GM13976 (cell line): ENCODE measurements around the gene EIF4G3.

ENCODE experiments used
- DNase-seq: peaks from one replicate; pipeline ENCODE4 v3.0.0; 2012; ENCODE audit warnings: low spot score
- in situ Hi-C: fragments of 300-500 bp; cut with MboI; formaldehyde crosslinking; loops from one replicate; pipeline ENCODE4 v1.12.0; 2022; ENCODE audit warnings: low sequenced_read_pairs, mixed read lengths, inconsistent platforms; ENCODE audit not compliant: unreplicated experiment
- TF ChIP-seq, protein P1 (sequence below): IDR thresholded peaks from 2 replicates; pipeline ENCODE4 v1.5.1; 2012; ENCODE audit warnings: borderline replicate concordance, mild to moderate bottlenecking; ENCODE audit not compliant: insufficient read depth; ENCODE audit errors: extremely low read depth, missing control alignments, control extremely low read depth

EIF4G3 gene

DNA sequence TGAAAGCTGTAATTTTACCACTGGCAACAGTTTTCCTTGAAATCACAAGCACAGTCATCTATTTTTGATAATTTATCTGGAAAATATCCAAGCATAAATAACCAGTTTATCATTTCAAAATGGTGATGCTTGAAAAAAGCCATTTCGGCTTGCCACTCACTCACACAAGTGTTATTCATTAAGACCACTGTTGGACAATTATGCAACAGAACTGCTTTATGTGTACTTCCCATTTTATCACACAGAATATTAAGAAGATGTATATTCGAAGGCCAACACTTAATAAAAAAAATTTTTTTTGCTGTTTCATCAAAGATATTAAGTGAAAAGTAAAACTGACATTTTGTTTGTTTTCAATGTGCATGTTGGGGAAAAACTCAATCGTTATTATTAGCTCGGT is 62.3 kb downstream of the EIF4G3 start:
- TF ChIP-seq, protein P1, sequence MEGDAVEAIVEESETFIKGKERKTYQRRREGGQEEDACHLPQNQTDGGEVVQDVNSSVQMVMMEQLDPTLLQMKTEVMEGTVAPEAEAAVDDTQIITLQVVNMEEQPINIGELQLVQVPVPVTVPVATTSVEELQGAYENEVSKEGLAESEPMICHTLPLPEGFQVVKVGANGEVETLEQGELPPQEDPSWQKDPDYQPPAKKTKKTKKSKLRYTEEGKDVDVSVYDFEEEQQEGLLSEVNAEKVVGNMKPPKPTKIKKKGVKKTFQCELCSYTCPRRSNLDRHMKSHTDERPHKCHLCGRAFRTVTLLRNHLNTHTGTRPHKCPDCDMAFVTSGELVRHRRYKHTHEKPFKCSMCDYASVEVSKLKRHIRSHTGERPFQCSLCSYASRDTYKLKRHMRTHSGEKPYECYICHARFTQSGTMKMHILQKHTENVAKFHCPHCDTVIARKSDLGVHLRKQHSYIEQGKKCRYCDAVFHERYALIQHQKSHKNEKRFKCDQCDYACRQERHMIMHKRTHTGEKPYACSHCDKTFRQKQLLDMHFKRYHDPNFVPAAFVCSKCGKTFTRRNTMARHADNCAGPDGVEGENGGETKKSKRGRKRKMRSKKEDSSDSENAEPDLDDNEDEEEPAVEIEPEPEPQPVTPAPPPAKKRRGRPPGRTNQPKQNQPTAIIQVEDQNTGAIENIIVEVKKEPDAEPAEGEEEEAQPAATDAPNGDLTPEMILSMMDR = no peak
- in situ Hi-C loops = no loop called here
- DNase-seq = no peak

DNA sequence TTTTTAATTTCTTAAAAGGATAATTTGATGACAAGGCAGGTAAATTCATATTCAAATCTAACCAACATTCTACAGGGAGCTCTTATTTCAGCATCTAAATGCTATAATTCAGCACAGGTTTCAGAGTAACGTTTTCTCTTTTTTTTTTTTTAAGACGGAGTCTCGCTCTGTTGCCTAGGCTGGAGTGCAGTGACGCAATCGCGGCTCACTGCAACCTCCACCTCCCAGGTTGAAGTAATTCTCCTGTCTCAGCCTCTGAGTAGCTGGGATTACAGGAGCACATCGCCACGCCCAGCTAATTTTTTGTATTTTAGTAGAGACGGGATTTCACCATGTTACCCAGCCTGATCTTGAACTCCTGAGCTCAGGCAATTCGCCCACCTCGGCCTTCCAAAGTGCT is 66.5 kb downstream of the EIF4G3 start:
- no peak for DNase-seq
- in situ Hi-C loops = no loop called here
- TF ChIP-seq, protein P1 = no peak

DNA sequence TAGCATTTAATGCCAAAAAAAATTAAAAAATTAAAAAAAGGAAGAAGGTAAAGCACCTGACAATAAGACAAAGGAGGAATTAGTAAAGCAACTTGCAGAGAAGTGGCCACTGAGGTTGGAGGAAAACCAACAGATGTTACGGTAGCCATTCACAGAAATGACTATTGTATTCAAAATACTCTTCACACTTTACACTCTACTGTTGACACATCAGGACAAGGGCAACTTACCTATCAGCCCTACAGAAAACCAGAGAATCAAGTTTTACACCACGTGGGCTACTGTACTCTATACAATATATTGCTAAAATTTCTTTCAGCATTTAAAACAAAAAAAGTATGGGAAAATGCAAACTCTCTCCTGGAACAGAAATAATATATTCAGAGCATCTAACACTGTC is 70.0 kb downstream of the EIF4G3 start:
- in situ Hi-C loops = no loop called here
- DNase-seq = no peak
- TF ChIP-seq, protein P1 = no peak

DNA sequence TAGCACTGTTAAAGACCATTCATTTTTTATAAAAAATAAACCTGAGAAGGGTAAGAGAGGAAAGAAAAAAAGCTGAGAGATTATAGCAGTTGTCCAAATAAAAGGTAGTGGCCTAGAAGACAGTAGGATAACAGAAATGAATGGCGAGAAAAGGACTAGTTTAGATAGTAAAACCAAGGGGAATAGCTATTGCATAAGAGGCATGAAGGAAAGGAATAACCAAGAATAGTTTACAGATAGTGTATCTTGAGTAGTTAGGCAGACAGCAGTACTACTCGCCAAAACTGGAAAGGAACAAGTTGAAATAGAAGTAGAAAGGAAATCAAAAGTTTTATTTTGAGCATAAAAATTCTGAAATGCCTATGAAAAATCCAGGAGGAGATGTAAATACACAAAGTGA is 70.5 kb downstream of the EIF4G3 start:
- TF ChIP-seq, protein P1 = no peak
- no peak for DNase-seq
- in situ Hi-C loops = no loop called here

DNA sequence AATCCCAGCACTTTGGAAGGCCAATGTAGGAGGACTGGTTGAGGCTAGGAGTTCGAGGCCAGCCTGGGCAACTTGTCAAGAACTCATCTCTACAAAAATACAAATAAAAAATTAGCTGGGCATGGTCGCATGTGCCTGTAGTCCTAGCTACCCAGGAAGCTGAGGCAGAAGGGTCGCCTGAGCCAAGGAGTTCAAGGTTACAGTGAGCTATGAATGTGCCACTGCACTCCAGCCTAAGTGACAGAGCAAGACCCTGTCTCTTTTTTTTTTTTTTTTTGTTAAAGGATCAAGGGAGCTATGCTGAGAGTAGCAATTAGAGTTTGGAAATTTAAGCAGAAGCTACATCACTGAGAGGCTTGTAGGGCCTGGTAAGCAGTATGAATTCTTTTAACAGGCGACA is 70.9 kb downstream of the EIF4G3 start:
- TF ChIP-seq, protein P1 = no peak
- in situ Hi-C loops = no loop called here
- no peak for DNase-seq

DNA sequence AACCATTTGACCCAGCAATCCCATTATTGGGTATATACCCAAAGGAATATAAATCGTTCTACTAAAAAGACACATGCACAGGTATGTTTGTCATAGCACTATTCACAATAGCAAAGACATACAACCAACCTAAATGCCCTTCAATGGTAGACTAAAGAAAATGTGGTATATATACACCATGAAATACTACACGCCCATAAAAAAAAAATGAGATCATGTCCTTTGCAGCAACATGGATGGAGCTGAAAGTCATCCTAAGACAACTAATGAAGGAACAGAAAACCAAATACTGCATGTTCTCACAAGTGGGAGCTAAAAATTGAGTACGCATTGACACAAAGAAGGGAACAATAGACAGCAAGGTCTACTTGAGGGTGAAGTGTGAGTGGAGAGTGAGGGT is 72.0 kb downstream of the EIF4G3 start:
- TF ChIP-seq, protein P1 = no peak
- no peak for DNase-seq
- in situ Hi-C loops = no loop called here

DNA sequence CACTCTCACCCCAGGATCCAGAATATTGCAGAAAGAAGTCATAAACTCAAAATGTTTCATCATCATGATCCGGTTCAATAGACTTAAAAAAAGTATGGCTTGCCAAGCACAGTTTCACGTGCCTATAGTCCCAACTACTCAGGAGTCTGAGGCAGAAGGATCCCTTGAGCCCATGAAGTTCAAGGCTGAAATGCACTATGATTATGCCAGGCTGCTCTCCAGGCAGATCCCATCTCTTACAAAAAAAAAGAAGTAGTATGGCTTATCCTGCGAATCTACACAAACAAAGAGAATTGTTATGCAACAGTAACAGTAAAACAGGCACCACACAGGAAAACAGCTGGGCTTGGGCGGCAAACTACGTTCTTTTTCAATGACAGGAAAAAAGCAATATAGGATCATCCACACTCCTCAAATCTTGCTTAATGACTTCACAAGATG is 76.2 kb downstream of the EIF4G3 start:
- in situ Hi-C loops = no loop called here
- no peak for DNase-seq
- TF ChIP-seq, protein P1 = no peak
